H1 (cell line): Measurements from ENCODE around the gene GLB1L3. TPM values are rescaled to one million over a fixed set of nuclear protein-coding genes. Genes with fewer than 3 reads are reported as not detected.

ENCODE experiments used
- CTCF ChIA-PET: fragments of 300-600 bp; sonication (Branson Sonifier 250); formaldehyde crosslinking; loops from one replicate; lab custom pipeline; 2021; ENCODE audit not compliant: partially characterized antibody; lab: Charles Lee
- POLR2A ChIA-PET: fragments of 300-600 bp; sonication (Branson Sonifier 250); formaldehyde crosslinking; loops from one replicate; lab custom pipeline; 2021; ENCODE audit warnings: inconsistent platforms; ENCODE audit not compliant: partially characterized antibody; lab: Charles Lee
- DNase-seq, 2 experiments: peaks; one replicate each; pipeline versions ENCODE4 v3.0.0 to v3.0.0-alpha.2; 2010 to 2022; ENCODE audit warnings: low spot score in 2 of 2, low read depth in 1 of 2, mixed read lengths in 1 of 2
- FAIRE-seq: peaks from 2 replicates; lab custom pipeline; 2011; peaks lifted over from hg19 to GRCh38; lab: Jason Lieb, UNC
- H2AFZ ChIP-seq: 2 replicates; pipeline ENCODE4 v1.8.1; 2012; ENCODE audit warnings: low read length, inconsistent platforms
- H2AK5ac ChIP-seq: 2 replicates; pipeline ENCODE4 v1.6.1; 2013; ENCODE audit warnings: low read depth, low read length
- H2BK120ac ChIP-seq: replicated peaks from 2 replicates; pipeline ENCODE3; 2013; ENCODE audit warnings: low read depth, low read length, inconsistent platforms
- H2BK12ac ChIP-seq: 2 replicates; pipeline ENCODE4 v1.6.1; 2013; ENCODE audit warnings: low read depth, low read length
- H2BK15ac ChIP-seq: 2 replicates; pipeline ENCODE4 v1.6.1; 2013; ENCODE audit warnings: low read length
- H2BK20ac ChIP-seq: 2 replicates; pipeline ENCODE4 v1.6.1; 2013; ENCODE audit warnings: low read length
- H2BK5ac ChIP-seq: 2 replicates; pipeline ENCODE4 v1.6.1; 2013; ENCODE audit warnings: low read depth, low read length
- H3K14ac ChIP-seq: 2 replicates; pipeline ENCODE4 v1.6.1; 2013; ENCODE audit warnings: inconsistent platforms; ENCODE audit not compliant: insufficient read length
- H3K18ac ChIP-seq: 2 replicates; pipeline ENCODE4 v1.6.1; 2013; ENCODE audit warnings: low read length; ENCODE audit errors: extremely low read depth
- H3K23ac ChIP-seq: 2 replicates; pipeline ENCODE4 v1.6.1; 2013; ENCODE audit warnings: inconsistent platforms; ENCODE audit not compliant: insufficient read length
- H3K23me2 ChIP-seq: 2 replicates; pipeline ENCODE4 v1.6.1; 2013; ENCODE audit warnings: low read depth, low read length
- H3K27ac ChIP-seq: 2 replicates; pipeline ENCODE4 v1.6.1; 2011; ENCODE audit warnings: low read depth, low read length, inconsistent platforms
- H3K27me3 ChIP-seq, 4 experiments: replicated peaks in 1 of 4; 1 replicate in 1 of 4; 2 replicates in 3 of 4; pipeline versions ENCODE4 v1.6.1 to v1.8.1; 2011 to 2013; ENCODE audit warnings: low read length in 3 of 4, mild to moderate bottlenecking in 3 of 4, inconsistent platforms in 2 of 4, mixed read lengths in 2 of 4, moderate library complexity in 1 of 4; ENCODE audit not compliant: control insufficient read depth in 3 of 4, insufficient read depth in 3 of 4; ENCODE audit errors: extremely low read depth in 1 of 4
- H3K36me3 ChIP-seq, 4 experiments: 2 replicates each; pipeline versions ENCODE4 v1.6.1 to v1.8.1; 2011 to 2013; ENCODE audit warnings: mild to moderate bottlenecking in 4 of 4, low read length in 3 of 4, moderate library complexity in 2 of 4, control low read depth in 1 of 4, inconsistent platforms in 1 of 4; ENCODE audit not compliant: insufficient read depth in 4 of 4, control insufficient read depth in 2 of 4
- H3K4ac ChIP-seq: replicated peaks from 2 replicates; pipeline ENCODE3; 2013; ENCODE audit warnings: low read length, low read depth, mixed read lengths, inconsistent platforms; ENCODE audit not compliant: insufficient read length
- H3K4me1 ChIP-seq, 4 experiments: replicated peaks in 1 of 4; 1 replicate in 1 of 4; 2 replicates in 3 of 4; pipeline versions ENCODE4 v1.6.1 to v1.8.1; 2011 to 2013; ENCODE audit warnings: low read length in 3 of 4, inconsistent platforms in 2 of 4, mixed read lengths in 1 of 4; ENCODE audit not compliant: insufficient read depth in 4 of 4, control insufficient read depth in 3 of 4
- H3K4me2 ChIP-seq, 2 experiments: 2 replicates each; pipeline versions ENCODE4 v1.6.1 to v1.8.1; 2011 to 2013; ENCODE audit warnings: low read depth in 2 of 2, low read length in 2 of 2, control low read depth in 1 of 2, inconsistent platforms in 1 of 2, mild to moderate bottlenecking in 1 of 2; ENCODE audit not compliant: insufficient read depth in 1 of 2
- H3K4me3 ChIP-seq, 4 experiments: fragments of 200-600, 300-600 bp in 1 of 4; sonication (generic), shearing (Covaris generic), sonication (Bioruptor Twin) in 1 of 4; 2 replicates each; pipeline versions ENCODE4 v1.5.1 to v1.8.1; 2011 to 2016; ENCODE audit warnings: low read length in 4 of 4, low read depth in 3 of 4, control low read depth in 2 of 4, inconsistent platforms in 2 of 4, mild to moderate bottlenecking in 2 of 4, mixed read lengths in 1 of 4, moderate library complexity in 1 of 4; ENCODE audit not compliant: insufficient read depth in 2 of 4; ENCODE audit errors: extremely low read depth in 1 of 4
- H3K56ac ChIP-seq: replicated peaks from 2 replicates; pipeline ENCODE3; 2013; ENCODE audit warnings: low read depth, mild to moderate bottlenecking, mixed read lengths, low read length, inconsistent platforms; ENCODE audit not compliant: insufficient read length
- H3K79me1 ChIP-seq: 2 replicates; pipeline ENCODE4 v1.6.1; 2013; ENCODE audit warnings: low read depth, low read length, control low read depth
- H3K79me2 ChIP-seq, 2 experiments: 2 replicates each; pipeline versions ENCODE4 v1.6.1 to v1.8.1; 2012 to 2013; ENCODE audit warnings: low read length in 2 of 2, mild to moderate bottlenecking in 2 of 2, inconsistent platforms in 1 of 2; ENCODE audit not compliant: insufficient read depth in 2 of 2, control insufficient read depth in 1 of 2
- H3K9ac ChIP-seq, 4 experiments: replicated peaks in 1 of 4; 1 replicate in 1 of 4; 2 replicates in 3 of 4; pipeline versions ENCODE4 v1.6.1 to v1.8.1; 2011 to 2013; ENCODE audit warnings: low read depth in 3 of 4, low read length in 3 of 4, control low read depth in 2 of 4, mild to moderate bottlenecking in 2 of 4, moderate library complexity in 2 of 4, inconsistent platforms in 1 of 4; ENCODE audit errors: extremely low read depth in 1 of 4
- H3K9me3 ChIP-seq, 2 experiments: 2 replicates each; pipeline versions ENCODE4 v1.6.1 to v1.8.1; 2012 to 2013; ENCODE audit warnings: mild to moderate bottlenecking in 2 of 2, moderate library complexity in 2 of 2, control low read depth in 1 of 2, inconsistent platforms in 1 of 2, low read depth in 1 of 2, low read length in 1 of 2, mixed read lengths in 1 of 2; ENCODE audit not compliant: insufficient read depth in 2 of 2
- H4K20me1 ChIP-seq, 2 experiments: replicated peaks in 1 of 2; 2 replicates each; pipeline versions ENCODE3 to v1.8.1; 2011 to 2013; ENCODE audit warnings: inconsistent platforms in 2 of 2, low read length in 2 of 2, mild to moderate bottlenecking in 1 of 2; ENCODE audit not compliant: insufficient read depth in 2 of 2, control insufficient read depth in 1 of 2
- H4K5ac ChIP-seq: 2 replicates; pipeline ENCODE4 v1.6.1; 2013; ENCODE audit warnings: low read length, low read depth, mixed read lengths, inconsistent platforms; ENCODE audit not compliant: insufficient read length
- H4K8ac ChIP-seq: 2 replicates; pipeline ENCODE4 v1.8.0; 2013; ENCODE audit warnings: mild to moderate bottlenecking, moderate library complexity, low read length, inconsistent platforms; ENCODE audit not compliant: insufficient read depth; ENCODE audit errors: extremely low read depth
- H4K91ac ChIP-seq: replicated peaks from 2 replicates; pipeline ENCODE3; 2013; ENCODE audit warnings: low read length, mixed read lengths, inconsistent platforms; ENCODE audit not compliant: insufficient read length
- ASH2L ChIP-seq: fragments of 200-600, 300-600 bp; sonication (generic); IDR thresholded peaks from one replicate; pipeline ENCODE4 v1.7.1; 2017; ENCODE audit warnings: low read length
- EZH2 ChIP-seq: fragments of 200-600 bp; sonication (generic); IDR thresholded peaks from 2 replicates; pipeline ENCODE4 v1.7.1; 2012; ENCODE audit warnings: low read depth, mild to moderate bottlenecking, moderate library complexity, low read length, inconsistent platforms; ENCODE audit not compliant: severe bottlenecking
- GABPA ChIP-seq: IDR thresholded peaks from 2 replicates; pipeline ENCODE4 v1.6.1; 2011; ENCODE audit warnings: mild to moderate bottlenecking, low read length, moderate library complexity, borderline replicate concordance; ENCODE audit not compliant: insufficient read depth
- KDM5A ChIP-seq: fragments of 200-600 bp; IDR thresholded peaks from 2 replicates; pipeline ENCODE4 v1.7.1; 2012; ENCODE audit warnings: mild to moderate bottlenecking, low read length, inconsistent platforms, mixed read lengths
- RAD21 ChIP-seq, 2 experiments: IDR thresholded peaks in 1 of 2; conservative IDR thresholded peaks in 1 of 2; 2 replicates each; pipeline ENCODE4 v1.6.1; 2011; ENCODE audit warnings: low read depth in 2 of 2, low read length in 2 of 2, improper control_type of control experiment in 1 of 2, inconsistent platforms in 1 of 2, mild to moderate bottlenecking in 1 of 2, moderate library complexity in 1 of 2
- WGBS, 2 experiments: shearing (Covaris generic) in 1 of 2; methylation state at CpG; one replicate each; pipeline versions ENCODE4 v1.1.6 to v1.1.7; 2013 to 2015; ENCODE audit warnings: low lambda C conversion rate in 2 of 2, mixed read lengths in 2 of 2, inconsistent platforms in 1 of 2, low coverage in 1 of 2, missing lambda C conversion rate in 1 of 2; ENCODE audit not compliant: insufficient replicate concordance in 2 of 2, insufficient coverage in 1 of 2, insufficient read length in 1 of 2; ENCODE audit errors: extremely low coverage in 1 of 2, missing lambda C conversion rate in 1 of 2; 5-methylcytosine and 5-hydroxymethylcytosine counted together
- polyA plus RNA-seq, 7 experiments: library from polyadenylated mRNA; depleted of rRNA in 3 of 7; stranded (reverse) in 5 of 7; unstranded in 2 of 7; fragments of >200 nt in 5 of 7; fragments of 200-250 nt in 2 of 7; gene quantifications; 1 replicate in 5 of 7; 2 replicates in 1 of 7; 4 replicates in 1 of 7; pipeline versions ENCODE4 v1.2.1 to v1.2.3, GENCODE V29; 2011 to 2013; ENCODE audit warnings: missing spikeins in 2 of 7, mixed read lengths in 2 of 7
- total RNA-seq: library from RNA; stranded (reverse); fragmentation: NEBNext Ultra II Directional; extraction: Animal tissue kit (Norgen Biotek cat#: 25700); gene quantifications from 2 replicates; pipeline ENCODE4 v1.2.1, GENCODE V29; 2021

The GLB1L3 gene
- total and polyA plus RNA-seq, 2 of the 8 experiments (the other 6 are each of a cell fraction or from before 2014, with no cell fraction given), result 14.9 to 33.2 TPM

GRCh38 chr11:134260983-134261382 is 15.2 kb upstream of the GLB1L3 start:
- Histone ChIP-seq H3K79me1 (peaks cover 15% of the 10 kb centered on the region; the same call in 1 of the 2 replicates), H3K36me3 (peaks cover 11 to 58% (median 35%) of the 10 kb centered on the region in 4 experiments; a peak in 7 of 8 replicates), H3K4me1 (no peaks in the 10 kb centered on the region; a peak in 1 of 7 replicates), H2BK120ac (no peak overlapping the region), H3K14ac (no peak overlapping the region), H3K4ac (no peak overlapping the region), H3K4me2 (no peak overlapping the region), H2BK15ac (no peak overlapping the region), H3K56ac (no peak overlapping the region), H3K23ac (no peak overlapping the region), H4K91ac (no peak overlapping the region), H2AFZ (no peak overlapping the region), H2BK20ac (no peak overlapping the region), H3K23me2 (0 out of 2 replicates have a peak, but pooled peaks cover 3% of the 10 kb centered on the region), H3K79me2 (peaks cover 0 to 11% of the 10 kb centered on the region in 2 experiments; a peak in 1 of 4 replicates), H3K4me3 (no peak overlapping the region), H4K8ac (no peak overlapping the region), H2BK12ac (no peak overlapping the region), H4K5ac (no peak overlapping the region), H3K27ac (no peak overlapping the region), H3K18ac (no peak overlapping the region), H4K20me1 (peaks cover 2 to 4% of the 10 kb centered on the region in 2 experiments), H3K9ac (no peak overlapping the region), H2AK5ac (no peak overlapping the region), H3K9me3 (no peaks in the 10 kb centered on the region), H2BK5ac (no peak overlapping the region), H3K27me3 (no peaks in the 10 kb centered on the region)
- DNase-seq, result no peak
- ChIA-PET POLR2A (interaction anchor here (1.8 to 9.2 kb wide), 2 partner anchors 12 to 15 kb away, joined by 5 to 76 read pairs; partner anchors contain the start of gene GLB1L3), CTCF (interaction anchor here (1.1 to 7.1 kb wide), 13 partner anchors 8 to 106 kb away, joined by 3 to 114 read pairs (median 7); partner anchors contain the start of genes ACAD8, GLB1L3 and THYN1)
- TF ChIP-seq GABPA (no peak), EZH2 (no peak), KDM5A (no peak), ASH2L (no peak), RAD21 (IDR thresholded peaks at IDR 0.05 in 1 of 2, conservative IDR thresholded peaks at IDR 0.05 in 1 of 2; ENCODE audit: low read depth in 2 of 2, low read length in 2 of 2) (no peak)
- 83% methylated on average over 14 of the region's 16 CpGs; no CpG with 5 or more reads in 1 of the 2 experiments for WGBS, 2 experiments
- no peak for FAIRE-seq
